Pancreas (tissue), 10 donors: ENCODE measurements around the gene ZNF737. TPM values are rescaled to one million over a fixed set of nuclear protein-coding genes. Genes with fewer than 3 reads are reported as not detected.
"Not testable (repeated sequence)": the region's sequence is repeated elsewhere in the genome, so short reads cannot be mapped to it uniquely, and the experiment has no call there.

Experiments
- ATAC-seq, 4 donors: fragments of 200-7000 bp; cut with Tn5 transposase; one replicate each; pipeline versions ENCODE4 v1.8.0 to v1.9.1; 2020; ENCODE audit warnings: mild to moderate bottlenecking in 4 of 4, moderate library complexity in 4 of 4
- DNase-seq, 6 donors: peaks; one replicate each; pipeline ENCODE4 v3.0.0-alpha.2; 2020
- FAIRE-seq: peaks from 2 replicates; lab custom pipeline; 2012; peaks lifted over from hg19 to GRCh38; lab: Jason Lieb, UNC
- H3K27ac ChIP-seq, 4 donors: fragments of 200-600 bp; sonication (generic); 1 replicate in 3 of 4; 2 replicates in 1 of 4; pipeline versions ENCODE4 v1.5.0 to v1.8.0; 2020
- H3K27me3 ChIP-seq, 4 donors: fragments of 200-600 bp; one replicate each; pipeline ENCODE4 v1.8.0; 2021
- H3K36me3 ChIP-seq, 3 donors: fragments of 200-600 bp; sonication (generic) in 1 of 3; one replicate each; pipeline versions ENCODE4 v1.5.0 to v1.8.0; 2020 to 2021
- H3K4me1 ChIP-seq, 3 donors: fragments of 200-600 bp; one replicate each; pipeline ENCODE4 v1.8.0; 2021
- H3K4me3 ChIP-seq, 4 donors: fragments of 200-600 bp; sonication (generic) in 2 of 4; one replicate each; pipeline versions ENCODE4 v1.5.0 to v1.8.0; 2020 to 2021
- H3K9me3 ChIP-seq, 4 donors: fragments of 200-600 bp; one replicate each; pipeline ENCODE4 v1.8.0; 2021
- CTCF ChIP-seq, 4 donors: fragments of 200-600 bp; sonication (generic) in 3 of 4; IDR thresholded peaks; one replicate each; pipeline versions ENCODE4 v1.5.0 to v1.8.0; 2021; ENCODE audit warnings: antibody characterized with exemption in 4 of 4
- WGBS, 2 donors: extraction: QIAGEN DNeasy Blood & Tissue Kit; methylation state at CpG; one replicate each; pipeline ENCODE4 v1.1.7; 2013; 5-methylcytosine and 5-hydroxymethylcytosine counted together
- intact Hi-C, 3 donors: fragments of 100-400 bp; cut with DNase I; formaldehyde crosslinking; loops; one replicate each; pipeline versions ENCODE4 v1.11.1 to v1.14.2; 2022
- polyA plus RNA-seq, 2 donors: library from polyadenylated mRNA; stranded (reverse); fragments of 200-250 nt; gene quantifications; one replicate each; pipeline ENCODE4 v1.2.3, GENCODE V29; 2013
- total RNA-seq, 6 donors: library from RNA; stranded (reverse); fragmentation: NEBNext Ultra II Directional in 4 of 6; extraction: Animal tissue kit (Norgen Biotek cat#: 25700) in 4 of 6; gene quantifications; one replicate each; pipeline versions ENCODE4 v1.2.1 to v1.2.4, GENCODE V29; 2021 to 2023
- donor health status: healthy with polysubstance abuse.
- donor health status: DM: no; HTN: no; CAD: no; lungs with moderate emphysema.
- donor health status: DM: no; HTN: no; CAD: no.
- donor health status: control.
- donor health status: control.
- donor health status: Bipolar disorder and iron deficiency.
- donor health status: DM: yes; HTN: yes; CAD: no.
- donor health status: DM: no; HTN: no; CAD: no.
- donor health status: DM: no; HTN: no; CAD: no.
- donor health status: DM: yes; HTN: yes; CAD: no.

The ZNF737 gene
- 10 to 100 TPM in 3 of 6 donors, 1 to 10 TPM in 3; 7.1 to 25.3 (median 9.8) TPM for total RNA-seq
- polyA plus RNA-seq: 1 to 10 TPM; 5.2 to 5.3 TPM

GRCh38 chr19:20565321-20566018 lies at the start of gene ZNF737:
Gene ZNF737, minus strand, starts transcription at chr19:20565781. Its CDS starts 141 bp downstream, at chr19:20565640.
- peak within 1 kb of the TSS; percentile 69 to 95 (median 92) for H3K27ac ChIP-seq
- H3K4me1 ChIP-seq: peaks cover 0 to 34% (median 0%) of the 10 kb centered on the region in 3 donors
- TF ChIP-seq CTCF (IDR thresholded peaks at IDR 0.05): peak in 1 of 4 donors; percentile 7
- FAIRE-seq (peak; percentile 97), DNase-seq (peak; percentile 97 to 100 (median 99)), ATAC-seq (peak; percentile 93 to 98 (median 96))
- intact Hi-C loops: no loop called here
- no peaks in the 10 kb centered on the region for H3K9me3 ChIP-seq
- H3K27me3 ChIP-seq: no peaks in the 10 kb centered on the region
- no peaks in the 10 kb centered on the region for H3K36me3 ChIP-seq
- 0% methylated on average over 28 of the region's 28 CpGs for WGBS, 2 donors
- H3K4me3 ChIP-seq: peak within 1 kb of the TSS; percentile 51 to 77 (median 57)

GRCh38 chr19:20614971-20615370 lies 49.4 kb upstream of the ZNF737 start:
- not testable (repeated sequence) for H3K36me3 ChIP-seq, H3K27me3 ChIP-seq, H3K9me3 ChIP-seq, FAIRE-seq, DNase-seq, H3K4me1 ChIP-seq, H3K4me3 ChIP-seq, ATAC-seq
- 68 to 80% methylated on average over 4 of the region's 4 CpGs for WGBS, 2 donors
- intact Hi-C loops: loop anchor here in 1 of 3 donors (5.0 kb wide), 1 partner anchor 87 kb away; no protein-coding TSS in a partner anchor
- peak overlapping the region in 2 of 4 donors; percentile 19 to 85 for H3K27ac ChIP-seq

- no peak for TF ChIP-seq CTCF (IDR thresholded peaks at IDR 0.05)
- Histone ChIP-seq H3K27me3 (no peaks in the 10 kb centered on the region), H3K4me1 (peaks cover 0 to 9% (median 0%) of the 10 kb centered on the region in 3 donors), H3K4me3 (peak overlapping the region in 2 of 4 donors; percentile 14 to 37), H3K36me3 (no peaks in the 10 kb centered on the region), H3K27ac (peak overlapping the region in 2 of 4 donors; percentile 60 to 85), H3K9me3 (no peaks in the 10 kb centered on the region)
- intact Hi-C loops: no loop called here
- ATAC-seq (peak in 3 of 4 donors; percentile 21 to 52 (median 29)), FAIRE-seq (no peak), DNase-seq (peak in 1 of 6 donors; percentile 13)
- WGBS, 2 donors: 18 to 28% methylated on average over 5 of the region's 5 CpGs
Measured at GRCh38 chr19:20612711-20613316, 47.2 kb upstream of the ZNF737 start.

- intact Hi-C loops: no loop called here
Measured at GRCh38 chr19:20611866-20612265, 46.3 kb upstream of the ZNF737 start.

More at GRCh38 chr19:20611866-20612265, 46.3 kb upstream of the ZNF737 start:
- Histone ChIP-seq H3K27me3 (no peaks in the 10 kb centered on the region), H3K4me3 (peak overlapping the region in 2 of 4 donors; percentile 14 to 37), H3K27ac (peak overlapping the region in 2 of 4 donors; percentile 60 to 85), H3K4me1 (peaks cover 0 to 9% (median 0%) of the 10 kb centered on the region in 3 donors), H3K9me3 (no peaks in the 10 kb centered on the region), H3K36me3 (no peaks in the 10 kb centered on the region)
- WGBS, 2 donors: 58 to 59% methylated on average over 6 of the region's 6 CpGs
- no peak for TF ChIP-seq CTCF (IDR thresholded peaks at IDR 0.05)
- DNase-seq: peak in 1 of 6 donors; percentile 18
- no peak for FAIRE-seq
- ATAC-seq: peak in 3 of 4 donors; percentile 11 to 21 (median 17)
